Neural progenitor cell (in vitro differentiated cells): Measurements from ENCODE around the gene NXN. TPM values are rescaled to one million over a fixed set of nuclear protein-coding genes. Genes with fewer than 3 reads are reported as not detected.
"Not testable (repeated sequence)": the region's sequence is repeated elsewhere in the genome, so short reads cannot be mapped to it uniquely, and the experiment has no call there.

Source experiments
- DNase-seq: peaks from one replicate; pipeline ENCODE4 v3.0.0-alpha.2; 2016; ENCODE audit warnings: low spot score
- H2AFZ ChIP-seq: fragments of 200-600 bp; sonication (generic); replicated peaks from 2 replicates; pipeline ENCODE4 v1.6.1; 2016; ENCODE audit warnings: antibody characterized with exemption
- H3F3A ChIP-seq: fragments of 200-600 bp; sonication (generic); 2 replicates; pipeline ENCODE4 v1.6.1; 2016; ENCODE audit warnings: antibody characterized with exemption, low read depth
- H3K27ac ChIP-seq: fragments of 200-600 bp; sonication (generic); 2 replicates; pipeline ENCODE4 v1.5.1; 2016; ENCODE audit warnings: mild to moderate bottlenecking
- H3K27me3 ChIP-seq: fragments of 200-600 bp; sonication (generic); 2 replicates; pipeline ENCODE4 v1.6.1; 2016; ENCODE audit warnings: mild to moderate bottlenecking, moderate library complexity
- H3K36me3 ChIP-seq: fragments of 200-600 bp; sonication (generic); 2 replicates; pipeline ENCODE4 v1.5.1; 2016
- H3K4me1 ChIP-seq: fragments of 200-600 bp; sonication (generic); 2 replicates; pipeline ENCODE4 v1.6.1; 2016; ENCODE audit warnings: mixed run types
- H3K4me2 ChIP-seq: fragments of 200-600 bp; sonication (generic); 2 replicates; pipeline ENCODE4 v1.6.1; 2016
- H3K4me3 ChIP-seq: fragments of 200-600 bp; sonication (generic); 2 replicates; pipeline ENCODE4 v1.5.1; 2016
- H3K79me2 ChIP-seq: fragments of 200-600 bp; sonication (generic); 2 replicates; pipeline ENCODE4 v1.6.1; 2016; ENCODE audit warnings: low read depth
- H3K9ac ChIP-seq: fragments of 200-600 bp; sonication (generic); 2 replicates; pipeline ENCODE4 v1.6.1; 2016
- H3K9me3 ChIP-seq: fragments of 200-600 bp; sonication (generic); 2 replicates; pipeline ENCODE4 v1.5.1; 2016; ENCODE audit warnings: low read depth
- H4K20me1 ChIP-seq: fragments of 200-600 bp; sonication (generic); 2 replicates; pipeline ENCODE4 v1.6.1; 2016; ENCODE audit warnings: low read depth
- H3K27ac Mint-ChIP-seq: 3 replicates; pipeline ENCODE4 v1.8.0; 2021; ENCODE audit warnings: mixed read lengths
- H3K27me3 Mint-ChIP-seq: 2 replicates; pipeline ENCODE4 v1.8.0; 2022; ENCODE audit warnings: low read depth, mild to moderate bottlenecking, inconsistent platforms, moderate library complexity, mixed read lengths; ENCODE audit not compliant: insufficient read depth
- H3K36me3 Mint-ChIP-seq: 3 replicates; pipeline ENCODE4 v1.8.0; 2021; ENCODE audit warnings: mixed read lengths
- H3K4me1 Mint-ChIP-seq: 3 replicates; pipeline ENCODE4 v1.8.0; 2021; ENCODE audit warnings: mixed read lengths
- H3K4me3 Mint-ChIP-seq: 3 replicates; pipeline ENCODE4 v1.8.0; 2021; ENCODE audit warnings: mild to moderate bottlenecking, moderate library complexity, mixed read lengths
- H3K9me3 Mint-ChIP-seq: 3 replicates; pipeline ENCODE4 v1.8.0; 2020; ENCODE audit warnings: mixed read lengths
- EZH2 ChIP-seq: fragments of 200-600 bp; sonication (generic); IDR thresholded peaks from 2 replicates; pipeline ENCODE4 v1.6.1; 2017; ENCODE audit warnings: antibody characterized with exemption, mild to moderate bottlenecking, moderate library complexity
- EZH2phosphoT487 ChIP-seq: fragments of 200-600 bp; sonication (generic); IDR thresholded peaks from 2 replicates; pipeline ENCODE4 v1.6.1; 2017; ENCODE audit warnings: antibody characterized with exemption
- total RNA-seq: library from RNA; depleted of rRNA; stranded (reverse); fragments of >200 nt; gene quantifications from 2 replicates; pipeline ENCODE4 v1.2.3, GENCODE V29; 2015; ENCODE audit warnings: low replicate concordance
- TF ChIP-seq, protein P1 (sequence below): fragments of 200-600 bp; sonication (generic); IDR thresholded peaks from 2 replicates; pipeline ENCODE4 v1.5.1; 2017; ENCODE audit warnings: antibody characterized with exemption, mild to moderate bottlenecking

The NXN gene
- total RNA-seq, 1 donor from 2014 or later: 35.9 TPM

DNA sequence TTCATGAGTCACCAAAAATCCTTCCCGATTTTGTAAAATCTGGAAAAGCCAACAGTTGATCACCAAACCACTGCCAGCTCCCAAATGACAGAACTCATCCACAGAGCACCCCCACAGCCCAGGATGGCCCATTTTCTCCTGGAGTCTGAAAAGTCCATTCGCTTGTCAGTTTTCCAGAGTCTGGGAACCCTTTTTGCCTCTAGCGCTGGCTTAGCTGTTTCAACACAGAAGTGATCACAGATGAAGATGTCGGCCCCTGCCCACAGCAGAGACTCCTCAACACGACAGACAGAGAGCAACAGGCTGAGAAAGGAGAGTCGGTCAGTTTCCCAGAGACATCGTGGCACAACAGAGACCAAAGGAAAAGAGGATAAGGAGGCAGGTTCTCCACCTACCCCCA is 66.4 kb downstream of the NXN start:
- TF ChIP-seq EZH2 (no peak), EZH2phosphoT487 (no peak)
- peaks cover 84% of the 10 kb centered on the region for H3K79me2 ChIP-seq
- no peak overlapping the region for H3K27ac ChIP-seq
- H2AFZ ChIP-seq: no peak overlapping the region
- H3K27me3 Mint-ChIP-seq: peaks cover 7% of the 10 kb centered on the region
- H3K4me1 ChIP-seq: peaks cover 30% of the 10 kb centered on the region
- no peak overlapping the region for H3K4me2 ChIP-seq
- H3K4me1 Mint-ChIP-seq: peaks cover 29% of the 10 kb centered on the region
- peaks cover 51% of the 10 kb centered on the region for H3K36me3 Mint-ChIP-seq
- no peaks in the 10 kb centered on the region for H3K27me3 ChIP-seq
- peaks cover 25% of the 10 kb centered on the region for H3F3A ChIP-seq
- H3K9me3 Mint-ChIP-seq: peaks cover 27% of the 10 kb centered on the region
- H3K4me3 ChIP-seq: no peak overlapping the region
- no peaks in the 10 kb centered on the region for H3K36me3 ChIP-seq
- peaks cover 8% of the 10 kb centered on the region for H4K20me1 ChIP-seq
- no peak overlapping the region for H3K4me3 Mint-ChIP-seq
- no peak overlapping the region for H3K27ac Mint-ChIP-seq
- no peaks in the 10 kb centered on the region for H3K9me3 ChIP-seq
- no peak for DNase-seq
- H3K9ac ChIP-seq: no peak overlapping the region

DNA sequence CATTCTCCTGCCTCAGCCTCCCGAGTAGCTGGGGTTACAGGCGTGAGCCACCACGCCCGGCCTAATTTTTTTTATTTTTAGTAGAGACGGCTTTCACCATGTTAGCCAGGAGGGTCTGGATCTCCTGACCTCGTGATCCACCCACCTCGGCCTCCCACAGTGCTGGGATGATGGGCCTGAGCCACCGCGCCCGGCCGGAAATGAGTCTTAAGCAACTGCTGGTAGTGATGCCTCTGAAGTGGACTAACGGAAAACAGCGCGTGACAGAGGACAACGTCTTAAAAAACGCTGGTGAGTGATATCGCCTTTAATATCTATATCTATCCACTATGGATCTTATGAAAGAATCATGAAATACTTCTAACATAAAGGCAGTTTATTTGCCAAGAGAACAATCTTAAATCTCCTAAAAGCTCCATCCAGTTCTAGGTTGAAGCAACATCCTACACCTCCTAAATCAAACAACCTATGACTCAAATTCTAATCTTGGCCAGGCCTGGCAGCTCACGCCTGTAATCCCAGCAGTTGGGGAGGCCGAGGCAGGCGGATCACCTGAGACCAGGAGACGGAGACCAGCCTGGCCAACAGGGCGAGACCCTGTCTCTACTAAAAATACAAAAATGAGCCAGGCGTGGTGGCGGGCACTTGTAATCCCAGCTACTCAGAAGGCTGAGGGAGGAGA is 69.8 kb downstream of the NXN start:
- no peak for DNase-seq
- no peak overlapping the region for H2AFZ ChIP-seq
- peaks cover 6% of the 10 kb centered on the region for H3K27me3 Mint-ChIP-seq
- H3K4me1 ChIP-seq: peaks cover 11% of the 10 kb centered on the region
- no peak overlapping the region for H3K4me2 ChIP-seq
- no peak overlapping the region for H3K4me3 ChIP-seq
- H3K27ac ChIP-seq: no peak overlapping the region
- no peak overlapping the region for H3K4me3 Mint-ChIP-seq
- TF ChIP-seq EZH2phosphoT487 (no peak), EZH2 (no peak)
- TF ChIP-seq, protein P1, sequence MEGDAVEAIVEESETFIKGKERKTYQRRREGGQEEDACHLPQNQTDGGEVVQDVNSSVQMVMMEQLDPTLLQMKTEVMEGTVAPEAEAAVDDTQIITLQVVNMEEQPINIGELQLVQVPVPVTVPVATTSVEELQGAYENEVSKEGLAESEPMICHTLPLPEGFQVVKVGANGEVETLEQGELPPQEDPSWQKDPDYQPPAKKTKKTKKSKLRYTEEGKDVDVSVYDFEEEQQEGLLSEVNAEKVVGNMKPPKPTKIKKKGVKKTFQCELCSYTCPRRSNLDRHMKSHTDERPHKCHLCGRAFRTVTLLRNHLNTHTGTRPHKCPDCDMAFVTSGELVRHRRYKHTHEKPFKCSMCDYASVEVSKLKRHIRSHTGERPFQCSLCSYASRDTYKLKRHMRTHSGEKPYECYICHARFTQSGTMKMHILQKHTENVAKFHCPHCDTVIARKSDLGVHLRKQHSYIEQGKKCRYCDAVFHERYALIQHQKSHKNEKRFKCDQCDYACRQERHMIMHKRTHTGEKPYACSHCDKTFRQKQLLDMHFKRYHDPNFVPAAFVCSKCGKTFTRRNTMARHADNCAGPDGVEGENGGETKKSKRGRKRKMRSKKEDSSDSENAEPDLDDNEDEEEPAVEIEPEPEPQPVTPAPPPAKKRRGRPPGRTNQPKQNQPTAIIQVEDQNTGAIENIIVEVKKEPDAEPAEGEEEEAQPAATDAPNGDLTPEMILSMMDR: no peak
- H3K36me3 Mint-ChIP-seq: peaks cover 36% of the 10 kb centered on the region
- H3K9me3 ChIP-seq: no peaks in the 10 kb centered on the region
- H4K20me1 ChIP-seq: peaks cover 15% of the 10 kb centered on the region
- H3K4me1 Mint-ChIP-seq: peaks cover 15% of the 10 kb centered on the region
- H3K9ac ChIP-seq: no peak overlapping the region
- no peak overlapping the region for H3K27ac Mint-ChIP-seq
- H3K79me2 ChIP-seq: peaks cover 72% of the 10 kb centered on the region
- no peaks in the 10 kb centered on the region for H3K27me3 ChIP-seq
- H3K36me3 ChIP-seq: no peaks in the 10 kb centered on the region
- no peaks in the 10 kb centered on the region for H3F3A ChIP-seq
- peaks cover 9% of the 10 kb centered on the region for H3K9me3 Mint-ChIP-seq

DNA sequence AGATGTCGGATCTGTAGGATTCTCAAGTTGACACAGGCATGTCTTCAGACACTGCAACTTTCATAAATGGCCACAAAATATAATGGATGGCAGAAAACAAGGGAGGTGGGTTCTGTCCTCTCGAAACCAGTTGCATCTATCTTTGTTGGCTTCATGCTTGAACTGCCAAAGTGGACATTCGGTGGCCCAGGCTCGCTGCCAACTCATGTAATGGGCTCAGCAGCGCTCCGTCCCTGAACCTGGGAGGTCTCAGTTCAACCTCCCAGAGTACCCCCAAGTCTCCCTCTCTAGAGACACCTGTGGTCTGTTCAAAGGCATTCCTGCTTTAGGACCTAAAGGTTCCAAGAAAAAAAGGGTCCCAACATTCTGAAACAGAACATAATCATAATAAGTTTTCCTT is 71.9 kb downstream of the NXN start:
- H3F3A ChIP-seq: no peaks in the 10 kb centered on the region
- H3K27ac ChIP-seq: no peak overlapping the region
- H3K79me2 ChIP-seq: peaks cover 60% of the 10 kb centered on the region
- DNase-seq: no peak
- peaks cover 5% of the 10 kb centered on the region for H3K27me3 Mint-ChIP-seq
- no peaks in the 10 kb centered on the region for H3K9me3 ChIP-seq
- no peak for TF ChIP-seq EZH2
- TF ChIP-seq, protein P1: no peak
- peaks cover 15% of the 10 kb centered on the region for H4K20me1 ChIP-seq
- H3K9ac ChIP-seq: no peak overlapping the region
- H2AFZ ChIP-seq: no peak overlapping the region
- peaks cover 24% of the 10 kb centered on the region for H3K36me3 Mint-ChIP-seq
- H3K4me1 Mint-ChIP-seq: peaks cover 14% of the 10 kb centered on the region
- H3K4me1 ChIP-seq: peaks cover 4% of the 10 kb centered on the region
- H3K36me3 ChIP-seq: no peaks in the 10 kb centered on the region
- H3K4me3 Mint-ChIP-seq: no peak overlapping the region
- peaks cover 2% of the 10 kb centered on the region for H3K9me3 Mint-ChIP-seq
- no peak overlapping the region for H3K27ac Mint-ChIP-seq
- H3K27me3 ChIP-seq: no peaks in the 10 kb centered on the region
- H3K4me2 ChIP-seq: no peak overlapping the region
- H3K4me3 ChIP-seq: no peak overlapping the region

- DNase-seq, H3K4me2 ChIP-seq, H3K9ac ChIP-seq, H3K27me3 ChIP-seq, H3K36me3 ChIP-seq, H3K27ac ChIP-seq, H3K9me3 Mint-ChIP-seq, H3K4me1 ChIP-seq, H3K27me3 Mint-ChIP-seq, H2AFZ ChIP-seq, H3K27ac Mint-ChIP-seq, H3K9me3 ChIP-seq, H3K4me3 Mint-ChIP-seq, H3K4me3 ChIP-seq: not testable (repeated sequence)
- Histone ChIP-seq H3F3A (peaks cover 10% of the 10 kb centered on the region), H3K79me2 (peaks cover 61% of the 10 kb centered on the region), H4K20me1 (peaks cover 16% of the 10 kb centered on the region)
- H3K36me3 Mint-ChIP-seq: peaks cover 26% of the 10 kb centered on the region
- peaks cover 23% of the 10 kb centered on the region for H3K4me1 Mint-ChIP-seq
Measured at GRCh38 chr17:905708-906107, 73.9 kb downstream of the NXN start.
